ENCODE data around the gene DNM3.
"Not testable (repeated sequence)": the region's sequence is repeated elsewhere in the genome, so short reads cannot be mapped to it uniquely, and the experiment has no call there.

DNM3 gene

DNA sequence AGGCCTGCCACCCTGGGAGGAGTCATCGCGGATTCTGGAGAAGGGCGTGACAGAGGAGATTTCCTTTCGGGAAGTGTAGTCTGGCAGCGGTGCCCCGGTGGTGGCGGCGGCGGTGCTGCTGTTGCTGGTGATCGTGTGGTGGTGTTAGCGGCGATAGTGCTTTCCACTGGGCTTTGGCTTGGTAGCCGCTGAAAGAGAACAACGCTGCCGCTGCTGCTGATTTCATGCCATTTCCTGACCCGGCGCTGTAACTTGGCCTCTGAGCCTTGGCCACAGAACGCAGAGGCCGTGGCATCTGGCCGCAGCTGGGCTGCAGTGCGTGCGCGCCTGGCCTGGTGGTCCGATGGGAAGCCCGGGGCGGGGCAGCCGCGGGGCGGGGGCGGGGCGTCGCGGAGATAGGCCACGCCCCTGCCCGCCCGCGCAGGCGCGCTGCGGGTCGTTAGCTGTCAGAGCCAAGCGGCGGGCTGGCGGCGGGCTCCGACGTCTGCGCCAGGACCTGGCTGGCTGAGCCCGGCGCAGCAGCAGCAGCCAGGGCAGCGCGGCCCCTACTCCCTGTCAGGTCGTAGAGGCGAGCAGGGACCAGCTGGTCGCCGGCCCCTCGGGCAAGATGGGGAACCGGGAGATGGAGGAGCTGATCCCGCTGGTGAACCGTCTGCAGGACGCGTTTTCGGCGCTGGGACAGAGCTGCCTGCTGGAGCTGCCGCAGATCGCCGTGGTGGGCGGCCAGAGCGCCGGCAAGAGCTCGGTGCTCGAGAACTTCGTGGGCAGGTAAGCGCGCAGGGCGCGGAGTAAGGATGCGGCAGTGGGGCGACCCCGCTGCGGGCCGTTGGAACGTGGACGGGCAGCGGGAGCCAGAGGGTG is at the start of gene DNM3:
Gene DNM3 (plus strand): TSS at position 449 of the 861 bp plus-strand sequence. CDS start 159 bp downstream, at position 608.
- peak; percentile 58 for DNase-seq

GRCh38 chr1:171792656-171793369 is 48.5 kb upstream of the DNM3 start:
- DNase-seq, result no peak

DNA sequence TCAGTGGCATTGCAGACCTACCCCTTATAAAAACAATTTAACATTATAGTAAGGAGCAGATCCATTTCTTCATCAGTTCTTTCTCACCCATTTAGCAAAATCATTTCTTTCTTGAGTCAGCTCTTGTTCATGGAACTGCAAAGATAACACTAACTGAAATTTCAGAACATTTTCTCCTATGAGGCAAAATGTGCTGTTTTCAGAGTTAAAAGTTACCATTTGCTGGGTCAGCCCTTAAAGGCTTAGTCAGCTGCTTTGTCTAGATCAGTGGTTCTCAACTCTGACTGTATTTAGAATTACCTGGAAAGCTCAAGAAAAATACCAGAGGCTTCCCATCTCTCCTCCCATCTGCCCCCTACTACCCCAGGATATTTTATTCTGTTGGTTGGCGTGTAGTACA is 47.7 kb upstream of the DNM3 start:
- no peak for DNase-seq

DNA sequence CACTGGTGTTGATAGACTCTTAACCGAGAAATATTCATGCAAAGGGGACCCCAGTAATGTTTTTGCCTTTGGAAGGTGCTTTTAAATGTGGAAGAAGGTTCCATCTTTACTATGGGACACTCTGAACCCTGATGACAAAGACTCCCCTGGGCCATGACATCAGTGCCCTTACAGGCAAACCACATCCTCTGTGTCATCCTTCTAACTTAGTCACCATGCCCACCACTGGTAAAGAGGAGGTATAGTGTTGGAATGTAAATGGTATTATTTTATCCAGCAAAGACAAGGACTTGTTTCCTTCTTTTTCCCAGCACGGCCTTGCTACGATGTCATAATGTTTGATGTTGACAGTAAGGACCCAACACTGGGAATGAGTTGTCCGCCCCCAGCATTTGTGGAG is 47.2 kb upstream of the DNM3 start:
- DNase-seq, result peak; percentile 60

- DNase-seq, result no peak
Measured at GRCh38 chr1:171796592-171796991, 44.7 kb upstream of the DNM3 start.

DNA sequence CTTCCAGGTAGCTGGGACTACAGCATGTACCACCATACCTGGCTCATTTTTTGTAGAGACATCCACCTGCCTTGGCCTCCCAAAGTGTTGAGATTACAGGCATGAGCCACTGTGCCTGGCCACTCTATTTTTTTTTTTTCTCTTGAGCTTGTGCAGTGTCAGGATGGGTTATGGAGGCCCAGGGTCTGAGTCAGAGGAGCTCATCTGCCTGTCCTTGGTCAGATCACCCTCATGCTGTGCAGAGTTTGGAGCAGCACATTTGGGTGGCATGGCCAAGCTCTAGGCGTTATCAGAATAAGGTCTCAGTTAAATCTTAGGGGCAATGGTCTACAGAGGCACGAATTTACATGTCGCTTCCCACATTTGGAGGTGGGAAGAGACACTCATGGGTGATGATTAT is 43.0 kb upstream of the DNM3 start:
- no peak for DNase-seq

DNA sequence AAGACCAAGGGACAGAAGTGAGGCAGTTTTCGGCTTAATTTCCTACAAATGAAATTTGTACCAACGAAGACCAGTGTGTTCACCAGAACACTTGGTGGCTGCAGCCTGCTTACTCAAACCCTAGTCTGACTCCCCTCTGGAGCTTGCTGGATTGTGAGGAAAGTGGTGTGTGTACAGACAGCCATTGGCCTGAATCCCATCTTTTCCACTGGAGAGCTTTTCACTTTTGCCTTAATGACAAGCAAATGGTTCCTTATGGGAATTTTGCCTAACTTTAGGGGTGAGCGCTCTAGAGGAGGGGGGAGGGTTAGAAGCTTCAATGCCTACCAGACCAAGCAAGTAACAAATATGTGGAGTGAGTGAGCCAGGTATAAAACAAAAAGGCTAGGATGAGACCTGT is 42.5 kb upstream of the DNM3 start:
- DNase-seq, result no peak

DNA sequence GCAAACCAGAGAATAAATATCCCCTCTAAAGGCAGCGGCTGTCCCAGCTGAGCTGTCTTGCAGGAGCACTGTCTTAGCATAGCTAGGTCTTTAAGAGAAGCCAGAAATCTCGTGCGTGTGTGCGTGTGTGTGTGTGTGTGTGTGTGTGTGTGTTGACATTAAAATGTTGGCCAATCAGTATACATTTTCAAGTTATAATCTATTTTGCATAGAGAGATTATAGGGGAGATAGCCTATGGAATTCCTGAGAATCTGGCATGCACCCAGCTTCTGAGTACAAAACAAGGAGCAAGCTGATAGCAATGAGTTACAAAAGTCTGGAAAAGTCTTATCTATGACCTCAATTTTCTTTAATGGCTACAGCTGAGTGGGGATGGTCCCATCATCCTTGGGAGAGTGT is 42.1 kb upstream of the DNM3 start:
- no peak for DNase-seq

DNA sequence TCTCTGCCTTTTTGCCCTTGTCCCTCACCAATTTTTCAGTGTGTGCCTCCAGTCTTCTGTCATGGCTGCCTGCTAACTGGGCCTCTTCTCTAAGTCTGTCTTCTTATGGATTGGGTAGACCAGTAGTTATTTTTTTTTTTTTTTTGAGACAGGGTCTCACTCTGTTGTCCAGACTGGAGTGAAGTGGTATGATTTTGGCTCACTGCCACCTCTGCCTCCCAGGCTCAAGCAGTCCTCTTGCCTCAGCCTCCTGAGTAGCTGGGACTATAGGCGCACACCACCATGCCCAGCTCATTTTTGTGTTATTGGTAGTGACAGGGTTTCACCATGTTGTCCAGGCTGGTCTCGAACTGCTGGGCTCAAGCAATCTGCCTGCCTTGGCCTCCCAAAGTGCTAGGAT is 41.6 kb upstream of the DNM3 start:
- DNase-seq, result not testable (repeated sequence)

- no peak for DNase-seq
Measured at GRCh38 chr1:171800342-171800741, 41.0 kb upstream of the DNM3 start.

- DNase-seq, result no peak
Measured at GRCh38 chr1:171800851-171801250, 40.4 kb upstream of the DNM3 start.

- peak; percentile 3 for DNase-seq
Measured at GRCh38 chr1:171801487-171801891, 39.8 kb upstream of the DNM3 start.

GRCh38 chr1:171802207-171802606 is 39.1 kb upstream of the DNM3 start:
- no peak for DNase-seq

DNA sequence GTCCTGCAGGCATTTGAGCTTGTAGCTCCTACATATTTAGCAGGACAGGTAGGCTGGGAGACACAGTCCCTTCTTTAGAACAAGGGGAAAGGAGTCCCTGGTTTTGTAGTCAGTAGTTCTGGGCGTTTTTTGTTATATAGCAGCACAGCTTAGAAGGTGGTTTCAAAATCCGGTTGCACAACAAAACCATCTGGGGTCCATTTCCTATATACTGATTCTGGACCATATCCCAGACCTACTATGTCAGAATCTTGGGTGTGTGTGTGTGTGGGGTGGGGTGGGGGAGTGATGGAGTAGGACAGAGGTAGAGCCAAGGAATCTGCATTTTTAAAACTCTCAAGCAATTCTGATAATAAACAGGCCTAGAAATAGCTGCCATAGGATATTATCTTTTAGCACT is 38.3 kb upstream of the DNM3 start:
- peak; percentile 68 for DNase-seq

GRCh38 chr1:171803461-171804022 is 37.8 kb upstream of the DNM3 start:
- DNase-seq, result no peak

- no peak for DNase-seq
Measured at GRCh38 chr1:171805395-171806115, 35.7 kb upstream of the DNM3 start.

- peak; percentile 56 for DNase-seq
Measured at GRCh38 chr1:171807556-171807955, 33.7 kb upstream of the DNM3 start.

GRCh38 chr1:171809834-171810233 is 31.5 kb upstream of the DNM3 start:
- DNase-seq, result no peak

GRCh38 chr1:171811672-171812071 is 29.6 kb upstream of the DNM3 start:
- no peak for DNase-seq

DNA sequence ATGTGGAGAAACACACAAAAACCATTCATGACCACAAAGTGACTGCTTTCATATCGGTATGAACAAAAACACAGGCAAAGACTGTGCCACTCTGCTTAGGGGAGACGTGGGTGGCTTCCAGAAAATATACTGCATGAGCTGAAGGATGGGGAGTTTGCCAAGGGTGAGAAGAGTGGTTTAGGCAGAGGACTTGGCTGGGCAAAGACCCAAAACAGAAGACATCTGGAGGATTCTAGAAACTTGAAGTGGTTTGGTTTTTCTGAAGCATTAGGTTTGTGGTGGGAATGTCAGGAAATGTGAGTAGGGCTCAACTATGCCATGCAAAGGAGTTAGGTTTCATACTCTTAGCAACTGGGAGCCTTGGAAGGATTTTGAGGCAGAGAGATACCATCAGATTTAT is 26.6 kb upstream of the DNM3 start:
- DNase-seq, result no peak

DNA sequence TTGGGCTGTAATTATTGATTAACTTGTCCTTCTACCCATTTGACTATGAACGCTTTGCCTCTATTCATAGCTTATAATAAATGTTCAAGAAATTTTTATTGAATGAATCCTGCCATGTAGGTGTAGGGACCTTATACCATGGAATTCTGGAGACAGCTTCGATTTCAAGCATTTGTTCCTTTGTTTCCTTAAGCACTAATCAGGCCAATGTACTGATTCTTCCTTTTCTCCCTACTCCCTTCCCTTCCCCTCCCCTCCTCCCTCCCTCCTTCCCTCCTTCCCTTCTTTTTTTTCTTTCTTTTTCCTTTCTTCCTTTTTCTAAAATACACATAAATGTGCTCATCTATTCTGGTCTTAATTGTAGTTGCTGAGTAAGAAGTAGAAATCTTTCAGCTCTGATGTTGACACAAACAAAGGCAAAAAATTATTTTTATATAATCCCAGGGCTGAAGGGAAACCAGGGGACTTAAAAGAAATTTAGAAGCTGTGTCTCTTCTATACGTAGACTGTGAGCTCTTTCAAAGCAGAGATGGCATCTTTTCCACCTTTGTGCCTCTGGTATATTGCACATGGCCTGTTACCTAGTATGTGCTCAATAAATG is 24.9 kb upstream of the DNM3 start:
- no peak for DNase-seq

DNA sequence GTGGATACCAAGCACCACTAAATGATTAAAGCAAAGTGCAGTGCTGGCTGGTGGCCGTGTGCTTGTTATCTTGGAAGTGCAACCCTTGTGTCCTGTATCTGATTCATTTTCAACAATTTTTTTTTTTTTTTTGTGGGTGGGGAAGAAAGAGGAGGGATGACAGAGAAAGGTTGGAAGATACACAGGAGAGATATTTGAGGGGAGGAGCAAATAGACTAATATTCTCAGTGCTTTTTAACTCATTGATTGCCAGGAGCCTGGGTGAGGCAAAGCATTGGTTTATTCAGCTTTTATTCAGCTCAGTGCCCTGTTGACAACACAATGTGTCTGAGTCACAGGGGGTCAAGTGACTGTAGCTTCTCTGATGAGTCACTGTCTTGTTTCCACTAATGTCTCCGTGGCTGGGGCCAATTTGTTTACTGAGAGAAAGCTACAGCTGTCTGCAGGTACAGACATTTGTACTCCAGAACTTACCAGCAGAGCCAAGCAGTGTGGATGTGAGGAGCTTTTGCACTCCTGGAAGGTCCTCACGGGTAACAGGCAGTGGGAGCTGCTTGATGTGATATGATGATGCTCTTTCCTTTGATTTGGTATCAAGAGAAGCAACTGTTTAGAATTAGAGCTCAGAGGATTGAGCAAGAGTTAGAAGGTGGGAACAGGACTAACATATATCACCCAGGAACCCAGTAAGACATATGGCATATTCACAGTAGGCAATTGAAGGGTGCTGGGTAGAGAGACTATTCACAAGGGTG is 23.6 kb upstream of the DNM3 start:
- peak; percentile 42 for DNase-seq
